AG09309 (cell line): ENCODE data around the gene ERFE.
A peak's percentile ranks its signal among the peaks of the same experiment; 100 is the strongest.

Source experiments
- DNase-seq: peaks from one replicate; pipeline ENCODE4 v3.0.0-alpha.2; 2010; ENCODE audit warnings: low read depth
- H3K4me3 ChIP-seq: 2 replicates; pipeline ENCODE4 v1.5.1; 2011; ENCODE audit warnings: mild to moderate bottlenecking, low read depth, low read length, moderate library complexity; ENCODE audit not compliant: control insufficient read depth
- TF ChIP-seq, protein P1 (sequence below): IDR thresholded peaks from 2 replicates; pipeline ENCODE4 v1.5.1; 2011; ENCODE audit warnings: mild to moderate bottlenecking, low read depth, low read length, inconsistent platforms; ENCODE audit not compliant: insufficient read depth, control insufficient read depth; ENCODE audit errors: missing control alignments

The ERFE gene

DNA sequence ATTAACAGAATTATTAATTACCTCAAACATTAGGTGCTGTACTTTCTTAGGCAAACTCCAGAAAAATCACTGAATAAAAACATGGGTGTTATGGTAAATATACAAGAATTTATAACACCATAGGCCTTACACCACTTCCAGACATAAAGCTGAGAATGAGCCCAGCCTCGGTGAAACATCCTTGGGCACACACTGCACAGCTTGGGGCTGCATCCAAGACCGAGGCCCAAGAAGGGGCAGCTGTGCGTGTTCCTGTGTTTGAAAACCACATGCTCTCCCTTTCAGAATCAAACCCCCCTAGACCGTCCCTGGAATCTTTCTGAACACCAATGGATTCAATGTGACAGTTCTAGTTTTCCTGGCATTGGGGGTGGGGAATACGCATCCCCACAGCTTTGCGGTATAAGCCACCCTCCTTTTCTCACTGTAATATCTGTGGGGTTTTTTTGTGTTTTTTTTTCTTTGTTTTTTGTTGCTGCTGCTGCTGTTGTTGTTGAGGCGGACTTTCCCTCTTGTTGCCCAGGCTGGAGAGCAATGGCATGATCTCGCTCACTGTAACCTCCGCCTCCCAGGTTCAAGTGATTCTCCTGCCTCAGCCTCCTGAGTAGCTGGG lies 12.9 kb downstream of the ERFE start:
- DNase-seq, result no peak
- no peak overlapping the region for H3K4me3 ChIP-seq
- TF ChIP-seq, protein P1, sequence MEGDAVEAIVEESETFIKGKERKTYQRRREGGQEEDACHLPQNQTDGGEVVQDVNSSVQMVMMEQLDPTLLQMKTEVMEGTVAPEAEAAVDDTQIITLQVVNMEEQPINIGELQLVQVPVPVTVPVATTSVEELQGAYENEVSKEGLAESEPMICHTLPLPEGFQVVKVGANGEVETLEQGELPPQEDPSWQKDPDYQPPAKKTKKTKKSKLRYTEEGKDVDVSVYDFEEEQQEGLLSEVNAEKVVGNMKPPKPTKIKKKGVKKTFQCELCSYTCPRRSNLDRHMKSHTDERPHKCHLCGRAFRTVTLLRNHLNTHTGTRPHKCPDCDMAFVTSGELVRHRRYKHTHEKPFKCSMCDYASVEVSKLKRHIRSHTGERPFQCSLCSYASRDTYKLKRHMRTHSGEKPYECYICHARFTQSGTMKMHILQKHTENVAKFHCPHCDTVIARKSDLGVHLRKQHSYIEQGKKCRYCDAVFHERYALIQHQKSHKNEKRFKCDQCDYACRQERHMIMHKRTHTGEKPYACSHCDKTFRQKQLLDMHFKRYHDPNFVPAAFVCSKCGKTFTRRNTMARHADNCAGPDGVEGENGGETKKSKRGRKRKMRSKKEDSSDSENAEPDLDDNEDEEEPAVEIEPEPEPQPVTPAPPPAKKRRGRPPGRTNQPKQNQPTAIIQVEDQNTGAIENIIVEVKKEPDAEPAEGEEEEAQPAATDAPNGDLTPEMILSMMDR, result no peak

DNA sequence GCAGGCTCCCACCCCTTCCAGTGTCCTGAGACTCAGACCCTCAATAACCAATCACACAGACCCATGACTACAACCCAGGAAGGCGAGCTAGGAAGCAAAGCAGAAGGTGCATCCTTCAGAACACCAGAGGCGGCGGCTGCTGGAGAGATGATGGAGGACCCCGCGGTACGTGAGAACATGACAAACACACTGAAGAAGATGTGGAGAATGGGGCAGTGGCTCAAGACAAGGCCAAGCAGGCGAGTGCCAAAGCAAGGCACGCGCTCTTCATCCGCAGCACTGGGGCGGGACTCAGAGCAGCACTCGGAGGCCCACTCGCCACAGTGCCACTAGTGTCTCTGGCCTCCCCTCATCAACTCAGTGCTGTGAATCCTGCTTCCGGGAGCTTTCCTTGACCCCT lies 13.7 kb downstream of the ERFE start:
- DNase-seq, result no peak
- H3K4me3 ChIP-seq, result no peak overlapping the region
- TF ChIP-seq, protein P1, result no peak

DNA sequence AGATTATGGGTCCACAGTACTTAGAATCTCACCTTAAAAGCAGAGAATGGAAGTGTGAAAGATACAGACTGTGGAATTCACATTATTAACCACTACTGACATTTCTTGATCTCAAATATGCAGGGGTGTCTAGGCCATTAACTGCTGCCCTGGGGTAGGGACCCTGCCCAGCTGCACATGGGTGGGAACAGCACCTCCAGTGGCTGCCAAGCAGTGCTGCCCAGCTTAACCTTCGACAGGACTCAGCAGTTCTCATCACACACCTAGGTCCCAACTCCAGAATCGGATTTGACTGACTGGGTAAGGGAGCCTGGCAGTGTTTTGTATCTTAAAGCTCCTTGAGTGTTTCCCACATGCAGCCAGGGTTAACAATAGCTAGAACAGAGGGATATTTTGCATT lies 14.9 kb downstream of the ERFE start:
- no peak for DNase-seq
- TF ChIP-seq, protein P1, result peak; percentile 19
- no peak overlapping the region for H3K4me3 ChIP-seq

DNA sequence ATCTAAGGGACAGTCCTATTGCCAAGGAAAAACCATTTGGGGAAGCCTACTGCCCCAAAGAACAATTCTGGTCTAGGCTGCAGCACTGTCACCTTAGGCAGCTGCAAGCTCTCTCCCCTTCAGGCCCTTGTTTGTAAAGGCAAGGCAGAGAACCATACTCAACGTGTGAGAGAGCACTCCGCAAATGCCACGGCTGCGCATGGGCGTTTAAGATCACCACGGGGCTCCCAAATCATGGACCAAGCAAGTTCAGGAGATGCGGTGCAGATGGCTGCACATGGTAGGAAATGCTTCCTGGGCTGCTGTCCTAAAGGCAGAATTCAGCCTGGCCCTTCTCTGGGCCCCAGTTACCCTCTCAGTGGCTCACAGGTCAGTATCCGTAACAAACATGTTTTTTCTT lies 15.5 kb downstream of the ERFE start:
- TF ChIP-seq, protein P1, result no peak
- DNase-seq, result no peak

DNA sequence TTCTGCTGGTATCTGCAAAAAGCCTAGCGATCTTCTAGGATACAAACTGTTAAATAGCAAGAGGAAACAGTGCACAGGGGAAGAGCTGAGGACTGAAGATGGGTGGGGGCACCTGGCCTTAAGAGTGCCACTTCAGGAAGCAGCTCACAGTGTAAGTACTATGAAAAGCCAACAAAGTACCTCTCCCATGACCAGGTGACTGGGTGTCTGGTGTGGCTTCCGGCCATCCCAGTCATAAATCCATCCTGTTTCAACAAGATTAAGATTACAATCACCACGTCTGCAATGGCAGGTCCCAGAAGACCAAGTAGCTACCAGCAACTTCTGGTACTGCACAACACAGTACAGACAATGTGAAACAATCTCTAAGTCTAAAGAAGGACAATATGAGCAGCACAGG lies 15.9 kb downstream of the ERFE start:
- DNase-seq, result no peak
- TF ChIP-seq, protein P1, result no peak
- H3K4me3 ChIP-seq, result no peak overlapping the region

More for the DNA sequence above, 15.5 kb downstream of the ERFE start:
- no peak overlapping the region for H3K4me3 ChIP-seq

DNA sequence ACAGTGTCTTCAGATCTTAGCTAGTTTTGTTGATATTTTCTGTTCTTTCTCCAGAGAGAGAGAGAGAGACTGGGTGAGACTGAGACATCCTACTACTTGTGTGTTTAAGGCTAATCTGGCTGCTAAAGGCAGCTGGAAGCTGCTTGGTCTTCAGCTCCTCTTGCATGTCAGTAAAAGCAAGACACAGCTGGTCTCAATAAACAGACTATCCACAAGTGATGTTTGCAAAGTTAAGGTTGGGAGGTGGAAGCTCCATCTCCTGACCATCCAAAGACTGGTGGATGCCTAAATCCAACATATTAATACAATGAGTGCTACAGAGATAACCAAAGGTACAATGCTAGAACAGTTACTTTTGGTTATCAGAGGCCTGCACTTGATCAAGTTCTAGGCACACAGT lies 17.8 kb downstream of the ERFE start:
- H3K4me3 ChIP-seq, result no peak overlapping the region
- peak; percentile 28 for DNase-seq
- TF ChIP-seq, protein P1, result no peak

DNA sequence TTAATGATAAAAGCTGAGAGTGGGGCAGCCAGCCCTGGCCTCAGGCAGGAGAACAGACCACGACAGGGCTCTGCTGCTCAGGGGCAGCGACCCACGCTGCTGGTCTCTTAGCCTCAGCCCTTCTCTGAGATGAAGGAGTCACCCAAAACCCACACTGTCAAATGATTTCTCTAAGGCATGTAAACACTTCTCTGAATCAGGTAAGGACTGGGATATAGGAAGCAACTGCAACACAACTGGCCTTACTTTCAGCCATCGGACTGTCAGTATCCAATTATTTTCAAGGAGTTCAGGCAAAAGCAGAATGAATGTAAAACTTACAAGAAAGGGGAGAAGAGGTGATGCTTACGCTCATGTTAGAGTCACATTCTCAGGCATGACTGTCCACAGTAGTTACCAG lies 21.8 kb downstream of the ERFE start:
- no peak for DNase-seq
- no peak overlapping the region for H3K4me3 ChIP-seq
- TF ChIP-seq, protein P1, result no peak
